HFF-Myc (cell line): ENCODE data around the gene SLC15A3.

ENCODE experiments used
- DNase-seq: peaks from one replicate; pipeline ENCODE4 v3.0.0-alpha.2; 2011; ENCODE audit warnings: low read depth; ENCODE audit errors: extremely low read depth
- H3K4me3 ChIP-seq: replicated peaks from 2 replicates; pipeline ENCODE4 v1.5.1; 2011; ENCODE audit warnings: low read depth, mild to moderate bottlenecking, control low read depth, low read length
- CTCF ChIP-seq: IDR thresholded peaks from 2 replicates; pipeline ENCODE4 v1.5.1; 2012; ENCODE audit warnings: mild to moderate bottlenecking, low read depth, low read length, control low read depth; ENCODE audit errors: missing control alignments

The SLC15A3 gene

GRCh38 chr11:60951904-60952741 is at the start of gene SLC15A3:
Gene SLC15A3, minus strand, starts transcription at chr11:60952176. Its CDS starts 625 bp downstream, at chr11:60951551.
- H3K4me3 ChIP-seq: peak within 1 kb of the TSS; percentile 16
- DNase-seq: no peak
- TF ChIP-seq CTCF: no peak

GRCh38 chr11:61000426-61000825 is 48.5 kb upstream of the SLC15A3 start:
- TF ChIP-seq CTCF: no peak
- no peak overlapping the region for H3K4me3 ChIP-seq
- DNase-seq: no peak

GRCh38 chr11:60996381-60997138 is 44.6 kb upstream of the SLC15A3 start:
- no peak for TF ChIP-seq CTCF
- no peak for DNase-seq
- H3K4me3 ChIP-seq: no peak overlapping the region

GRCh38 chr11:60995798-60996197 is 43.8 kb upstream of the SLC15A3 start:
- no peak for DNase-seq
- TF ChIP-seq CTCF: no peak
- H3K4me3 ChIP-seq: no peak overlapping the region

- no peak for DNase-seq
- H3K4me3 ChIP-seq: no peak overlapping the region
- no peak for TF ChIP-seq CTCF
These were observed 42.6 kb upstream of the SLC15A3 start for GRCh38 chr11:60994541-60995080.

GRCh38 chr11:60993615-60994014 is 41.6 kb upstream of the SLC15A3 start:
- no peak overlapping the region for H3K4me3 ChIP-seq
- TF ChIP-seq CTCF: no peak
- no peak for DNase-seq
